ENCODE data around the gene RGS6. TPM values are rescaled to one million over a fixed set of nuclear protein-coding genes. Genes with fewer than 3 reads are reported as not detected.

RGS6 gene
- total RNA-seq, 4 donors from 2014 or later: 0.83 to 2.4 (median 1.5) TPM

DNA sequence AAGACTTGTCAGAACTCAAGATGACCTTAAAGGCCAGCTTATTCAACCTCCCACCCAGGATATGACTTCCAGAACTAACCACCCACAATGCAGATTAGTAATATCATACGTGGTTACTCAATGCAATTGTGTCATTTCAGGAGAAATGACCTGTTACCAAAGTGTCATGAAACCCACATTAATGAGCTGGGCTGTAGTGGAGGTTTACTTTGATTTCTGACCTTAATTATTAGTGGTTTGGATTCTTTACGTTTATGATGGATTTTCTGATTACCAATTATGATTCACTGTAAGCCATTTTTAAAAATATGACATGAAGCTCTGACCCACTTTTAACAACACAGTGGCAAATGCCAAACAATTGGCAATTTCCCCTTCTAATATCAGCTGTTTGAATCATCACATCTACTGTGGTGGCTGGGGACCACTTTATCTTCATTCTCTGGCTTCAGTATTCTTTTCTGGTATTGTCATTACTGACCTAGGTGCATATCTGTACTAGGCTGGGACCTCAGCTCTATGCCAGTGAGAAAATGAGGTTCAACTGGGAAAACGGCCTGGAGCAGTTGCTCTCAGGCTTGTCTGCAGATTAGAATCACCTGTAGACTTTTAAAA is 223.3 kb downstream of the RGS6 start:
- Histone ChIP-seq H3K36me3 (no peaks in the 10 kb centered on the region), H3K9me3 (peaks cover 0 to 14% (median 0%) of the 10 kb centered on the region in 4 donors), H3K4me3 (no peak overlapping the region), H3K27me3 (no peaks in the 10 kb centered on the region), H3K4me1 (no peaks in the 10 kb centered on the region), H3K27ac (replicated peaks in 1 of 4) (no peak overlapping the region)
- TF ChIP-seq POLR2AphosphoS5 (IDR thresholded peaks at IDR 0.05) (no peak), POLR2A (IDR thresholded peaks at IDR 0.05; ENCODE audit: low read depth) (no peak), EP300 (IDR thresholded peaks at IDR 0.05) (no peak)
- TF ChIP-seq, protein P1, sequence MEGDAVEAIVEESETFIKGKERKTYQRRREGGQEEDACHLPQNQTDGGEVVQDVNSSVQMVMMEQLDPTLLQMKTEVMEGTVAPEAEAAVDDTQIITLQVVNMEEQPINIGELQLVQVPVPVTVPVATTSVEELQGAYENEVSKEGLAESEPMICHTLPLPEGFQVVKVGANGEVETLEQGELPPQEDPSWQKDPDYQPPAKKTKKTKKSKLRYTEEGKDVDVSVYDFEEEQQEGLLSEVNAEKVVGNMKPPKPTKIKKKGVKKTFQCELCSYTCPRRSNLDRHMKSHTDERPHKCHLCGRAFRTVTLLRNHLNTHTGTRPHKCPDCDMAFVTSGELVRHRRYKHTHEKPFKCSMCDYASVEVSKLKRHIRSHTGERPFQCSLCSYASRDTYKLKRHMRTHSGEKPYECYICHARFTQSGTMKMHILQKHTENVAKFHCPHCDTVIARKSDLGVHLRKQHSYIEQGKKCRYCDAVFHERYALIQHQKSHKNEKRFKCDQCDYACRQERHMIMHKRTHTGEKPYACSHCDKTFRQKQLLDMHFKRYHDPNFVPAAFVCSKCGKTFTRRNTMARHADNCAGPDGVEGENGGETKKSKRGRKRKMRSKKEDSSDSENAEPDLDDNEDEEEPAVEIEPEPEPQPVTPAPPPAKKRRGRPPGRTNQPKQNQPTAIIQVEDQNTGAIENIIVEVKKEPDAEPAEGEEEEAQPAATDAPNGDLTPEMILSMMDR (IDR thresholded peaks at IDR 0.05): no peak
- WGBS: 73% methylated on average over 3 of the region's 3 CpGs
- intact Hi-C loops (cut with DNase I): no loop called here
- no peak for DNase-seq (ENCODE audit: extremely low spot score)

DNA sequence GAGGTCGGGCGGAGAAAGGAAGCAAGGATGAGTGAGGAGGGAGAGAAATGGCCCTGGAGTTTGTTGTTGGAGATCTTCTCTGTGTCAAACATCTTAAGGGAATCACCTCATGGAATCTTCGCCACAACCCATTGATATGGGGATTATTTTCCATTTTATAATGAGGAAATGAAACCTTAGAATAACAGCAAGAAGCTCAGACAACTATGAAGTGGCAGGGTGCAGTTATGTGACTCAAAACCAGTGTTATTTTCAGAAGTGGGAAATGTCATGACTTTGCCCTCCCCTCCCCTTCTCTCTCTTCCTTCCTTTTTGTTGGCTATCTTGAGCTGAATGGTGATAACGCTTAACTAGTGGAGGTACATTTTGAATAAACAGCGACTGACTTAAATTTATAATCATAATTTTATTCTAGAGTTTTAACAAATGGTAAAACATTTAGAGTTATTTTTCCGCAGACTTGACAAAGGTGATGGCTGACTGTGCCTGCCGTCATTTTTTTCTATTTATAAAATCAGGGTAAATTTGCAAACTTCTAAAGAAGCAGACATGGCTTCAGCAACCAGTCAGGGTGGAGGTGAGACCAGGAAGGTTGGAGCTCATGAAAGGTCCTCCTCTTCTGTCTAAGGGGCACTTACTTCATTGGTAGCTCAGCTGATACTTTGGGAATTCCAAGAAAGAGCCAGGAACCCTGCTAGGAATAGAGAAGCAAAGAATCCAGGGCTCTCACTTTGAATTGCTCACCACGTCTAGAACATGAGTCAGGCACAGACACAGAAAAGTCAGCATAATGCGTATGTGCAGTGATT is 232.4 kb downstream of the RGS6 start:
- H3K4me1 ChIP-seq: no peaks in the 10 kb centered on the region
- H3K36me3 ChIP-seq: no peaks in the 10 kb centered on the region
- peaks cover 0 to 4% (median 0%) of the 10 kb centered on the region in 4 donors for H3K9me3 ChIP-seq
- no peak overlapping the region for H3K4me3 ChIP-seq
- no peak for DNase-seq (ENCODE audit: extremely low spot score)
- 76% methylated on average over 9 of the region's 9 CpGs for WGBS
- TF ChIP-seq EP300 (IDR thresholded peaks at IDR 0.05) (no peak), POLR2AphosphoS5 (IDR thresholded peaks at IDR 0.05) (no peak), POLR2A (IDR thresholded peaks at IDR 0.05; ENCODE audit: low read depth) (no peak)
- TF ChIP-seq, protein P1 (IDR thresholded peaks at IDR 0.05): no peak
- peaks cover 0 to 4% (median 0%) of the 10 kb centered on the region in 4 donors for H3K27me3 ChIP-seq
- no peak overlapping the region for H3K27ac ChIP-seq (replicated peaks in 1 of 4)
- intact Hi-C loops (cut with DNase I): no loop called here

DNA sequence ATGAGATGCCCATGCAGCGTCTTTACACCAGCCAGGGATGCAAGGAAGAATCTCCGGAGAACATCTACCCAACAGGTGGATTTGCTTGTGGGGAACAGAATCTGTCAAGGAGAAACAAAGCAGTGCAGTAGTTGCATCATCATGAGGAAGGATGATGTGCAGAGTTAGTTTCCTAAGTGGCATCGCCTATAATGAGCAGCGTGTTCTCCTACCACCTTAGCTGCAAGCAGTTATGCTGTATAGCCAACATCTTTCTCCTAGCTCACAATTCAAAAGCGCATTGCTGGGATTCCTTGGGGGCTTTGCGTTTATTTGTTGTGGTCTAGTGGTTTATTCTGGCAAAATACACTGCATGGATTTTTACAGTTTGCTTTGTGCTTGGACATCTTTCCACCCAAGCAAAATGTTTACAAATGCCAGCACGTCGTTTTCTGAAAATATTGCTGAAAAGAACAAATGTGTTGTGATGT is 233.0 kb downstream of the RGS6 start:
- intact Hi-C loops (cut with DNase I): no loop called here
- H3K9me3 ChIP-seq: peaks cover 0 to 4% (median 0%) of the 10 kb centered on the region in 4 donors

DNA sequence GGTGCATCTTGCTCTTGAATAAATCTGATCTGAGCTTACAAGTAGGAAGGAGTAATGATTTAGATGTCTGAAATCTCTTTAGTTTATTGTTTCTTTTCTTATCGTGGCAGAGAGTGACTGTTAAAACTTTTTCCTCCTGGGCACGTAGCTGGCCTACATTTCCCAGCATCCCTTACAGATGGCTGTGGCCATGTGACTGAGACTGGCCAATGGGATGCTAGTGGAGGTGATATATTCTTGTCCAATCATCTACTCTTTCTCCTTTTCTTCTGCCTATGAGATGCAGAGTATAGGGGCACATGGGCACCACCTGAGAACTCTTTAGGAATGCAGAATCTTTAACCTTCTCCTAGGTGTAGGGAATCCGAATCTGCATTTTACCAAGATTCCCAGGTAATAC is 237.3 kb downstream of the RGS6 start:
- Histone ChIP-seq H3K27ac (replicated peaks in 1 of 4) (no peak overlapping the region), H3K27me3 (peaks cover 0 to 4% (median 0%) of the 10 kb centered on the region in 4 donors), H3K4me3 (no peak overlapping the region), H3K9me3 (peaks cover 0 to 4% (median 0%) of the 10 kb centered on the region in 4 donors), H3K4me1 (no peaks in the 10 kb centered on the region), H3K36me3 (no peaks in the 10 kb centered on the region)
- TF ChIP-seq, protein P1 (IDR thresholded peaks at IDR 0.05): no peak
- TF ChIP-seq POLR2A (IDR thresholded peaks at IDR 0.05; ENCODE audit: low read depth) (no peak), POLR2AphosphoS5 (IDR thresholded peaks at IDR 0.05) (no peak), EP300 (IDR thresholded peaks at IDR 0.05) (no peak)
- intact Hi-C loops (cut with DNase I): no loop called here
- DNase-seq (ENCODE audit: extremely low spot score): no peak
- WGBS: 81% methylated on average over 3 of the region's 3 CpGs

More for the DNA sequence above, 233.0 kb downstream of the RGS6 start:
- no peak for DNase-seq (ENCODE audit: extremely low spot score)
- H3K27ac ChIP-seq (replicated peaks in 1 of 4): no peak overlapping the region
- no peak for TF ChIP-seq POLR2A (IDR thresholded peaks at IDR 0.05; ENCODE audit: low read depth)
- TF ChIP-seq, protein P1 (IDR thresholded peaks at IDR 0.05): no peak
- H3K27me3 ChIP-seq: peaks cover 0 to 4% (median 0%) of the 10 kb centered on the region in 4 donors
- H3K4me1 ChIP-seq: no peaks in the 10 kb centered on the region
- no peak overlapping the region for H3K4me3 ChIP-seq
- H3K36me3 ChIP-seq: no peaks in the 10 kb centered on the region
- WGBS: 85% methylated on average over 8 of the region's 8 CpGs
